Right cardiac atrium (tissue), 5 donors: ENCODE data around the gene IGF2BP3. TPM values are rescaled to one million over a fixed set of nuclear protein-coding genes. Genes with fewer than 3 reads are reported as not detected.

Experiments
- polyA plus RNA-seq: library from polyadenylated mRNA; stranded (reverse); fragments of 200-250 nt; gene quantifications from one replicate; pipeline ENCODE4 v1.2.3, GENCODE V29; 2013
- total RNA-seq, 4 donors: library from RNA; stranded (reverse); fragmentation: NEBNext Ultra II Directional; extraction: Animal tissue kit (Norgen Biotek cat#: 25700); gene quantifications; one replicate each; pipeline ENCODE4 v1.2.1, GENCODE V29; 2021
- donor health status: healthy with polysubstance abuse.
- donor health status: DM: no; HTN: yes; CAD: no.
- donor health status: DM: no; HTN: no; CAD: no.
- donor health status: DM: no; HTN: yes; CAD: no; lungs with severe emphysema.
- donor health status: DM: yes; HTN: yes; CAD: no.

Gene IGF2BP3
- total and polyA plus RNA-seq, 5 donors: 0.02 to 0.22 (median 0.14) TPM; not detected in 2

Other genes starting within 250 kb of the IGF2BP3 start
- gene GPNMB, start 223.7 kb downstream of the IGF2BP3 start, total RNA-seq: 100 to 1,000 TPM; 130 to 246 (median 191) TPM
- gene GPNMB, start 223.7 kb downstream of the IGF2BP3 start, polyA plus RNA-seq: 113 TPM
- gene MALSU1, start 171.2 kb downstream of the IGF2BP3 start, total RNA-seq: 10 to 100 TPM; 64.6 to 80.7 (median 70.2) TPM
- 68.4 TPM for gene MALSU1, start 171.2 kb downstream of the IGF2BP3 start, polyA plus RNA-seq
- gene TRA2A, start 61.5 kb upstream of the IGF2BP3 start, total RNA-seq: 10 to 100 TPM; 31.9 to 52.1 (median 42.7) TPM
- 38.9 TPM for gene TRA2A, start 61.5 kb upstream of the IGF2BP3 start, polyA plus RNA-seq
- 10 to 100 TPM in 1 of 4 donors, 1 to 10 TPM in 3; 7.8 to 11.3 (median 9.2) TPM for gene CCDC126, start 126.9 kb upstream of the IGF2BP3 start, total RNA-seq
- 6.5 TPM for gene CCDC126, start 126.9 kb upstream of the IGF2BP3 start, polyA plus RNA-seq
- gene FAM221A, start 209.7 kb upstream of the IGF2BP3 start, total RNA-seq: 1 to 10 TPM; 3.7 to 5.6 (median 4.9) TPM
- gene FAM221A, start 209.7 kb upstream of the IGF2BP3 start, polyA plus RNA-seq: 3.6 TPM
- under 1 TPM in 3 of 4 donors, not detected in 1; 0.24 to 0.47 (median 0.28) TPM for gene STK31, start 239.7 kb upstream of the IGF2BP3 start, total RNA-seq
- 0.09 TPM for gene STK31, start 239.7 kb upstream of the IGF2BP3 start, polyA plus RNA-seq